Prostate gland (tissue), 2 donors: ENCODE results near the gene NTMT1. TPM values are rescaled to one million over a fixed set of nuclear protein-coding genes. Genes with fewer than 3 reads are reported as not detected.

Source experiments
- DNase-seq: peaks from one replicate; pipeline ENCODE4 v3.0.0-alpha.2; 2019; ENCODE audit warnings: low spot score
- H3K27ac ChIP-seq, 2 donors: fragments of 200-600 bp; sonication (generic); 2 replicates each; pipeline ENCODE4 v1.5.1; 2017 to 2019
- H3K27me3 ChIP-seq: fragments of 200-600 bp; sonication (generic); replicated peaks from 2 replicates; pipeline ENCODE4 v1.5.1; 2019; ENCODE audit not compliant: insufficient read depth
- H3K36me3 ChIP-seq, 2 donors: fragments of 200-600 bp; sonication (generic); 1 replicate in 1 of 2; 2 replicates in 1 of 2; pipeline versions ENCODE4 v1.5.1 to v1.8.1; 2017 to 2019
- H3K4me1 ChIP-seq: fragments of 200-600 bp; sonication (generic); replicated peaks from 2 replicates; pipeline ENCODE4 v1.5.1; 2019
- H3K4me3 ChIP-seq, 2 donors: fragments of 200-600 bp; sonication (generic); 2 replicates each; pipeline ENCODE4 v1.5.1; 2017 to 2019
- H3K9me3 ChIP-seq: fragments of 200-600 bp; sonication (generic); 2 replicates; pipeline ENCODE4 v1.5.1; 2017
- POLR2A ChIP-seq: fragments of 450-650 bp; IDR thresholded peaks from one replicate; pipeline ENCODE4 v1.6.1; 2016; ENCODE audit warnings: antibody characterized with exemption, mild to moderate bottlenecking
- POLR2AphosphoS5 ChIP-seq: sonication (generic); formaldehyde crosslinking; IDR thresholded peaks from one replicate; pipeline ENCODE4 v1.6.1; 2017; ENCODE audit warnings: antibody characterized with exemption
- WGBS: methylation state at CpG from one replicate; pipeline ENCODE4 v1.1.5; 2018; 5-methylcytosine and 5-hydroxymethylcytosine counted together
- intact Hi-C: fragments of 100-400 bp; cut with DNase I; formaldehyde crosslinking; loops from one replicate; pipeline ENCODE4 v1.14.2; 2022
- total RNA-seq, 2 donors: library from RNA; depleted of rRNA; stranded (reverse); fragments of >200 nt; gene quantifications; one replicate each; pipeline ENCODE4 v1.1.0, GENCODE V29; 2016
- TF ChIP-seq, protein P1 (sequence below), 4 experiments: fragments of 200-600 bp in 2 of 4; fragments of 450-650 bp in 2 of 4; sonication (generic) in 2 of 4; IDR thresholded peaks; 1 replicate in 3 of 4; 2 replicates in 1 of 4; pipeline ENCODE4 v1.5.1; 2016 to 2019; ENCODE audit warnings: antibody characterized with exemption in 4 of 4, mild to moderate bottlenecking in 2 of 4, moderate library complexity in 2 of 4

The NTMT1 gene
- total RNA-seq, 2 donors from 2014 or later: 25.4 to 53.7 TPM

DNA sequence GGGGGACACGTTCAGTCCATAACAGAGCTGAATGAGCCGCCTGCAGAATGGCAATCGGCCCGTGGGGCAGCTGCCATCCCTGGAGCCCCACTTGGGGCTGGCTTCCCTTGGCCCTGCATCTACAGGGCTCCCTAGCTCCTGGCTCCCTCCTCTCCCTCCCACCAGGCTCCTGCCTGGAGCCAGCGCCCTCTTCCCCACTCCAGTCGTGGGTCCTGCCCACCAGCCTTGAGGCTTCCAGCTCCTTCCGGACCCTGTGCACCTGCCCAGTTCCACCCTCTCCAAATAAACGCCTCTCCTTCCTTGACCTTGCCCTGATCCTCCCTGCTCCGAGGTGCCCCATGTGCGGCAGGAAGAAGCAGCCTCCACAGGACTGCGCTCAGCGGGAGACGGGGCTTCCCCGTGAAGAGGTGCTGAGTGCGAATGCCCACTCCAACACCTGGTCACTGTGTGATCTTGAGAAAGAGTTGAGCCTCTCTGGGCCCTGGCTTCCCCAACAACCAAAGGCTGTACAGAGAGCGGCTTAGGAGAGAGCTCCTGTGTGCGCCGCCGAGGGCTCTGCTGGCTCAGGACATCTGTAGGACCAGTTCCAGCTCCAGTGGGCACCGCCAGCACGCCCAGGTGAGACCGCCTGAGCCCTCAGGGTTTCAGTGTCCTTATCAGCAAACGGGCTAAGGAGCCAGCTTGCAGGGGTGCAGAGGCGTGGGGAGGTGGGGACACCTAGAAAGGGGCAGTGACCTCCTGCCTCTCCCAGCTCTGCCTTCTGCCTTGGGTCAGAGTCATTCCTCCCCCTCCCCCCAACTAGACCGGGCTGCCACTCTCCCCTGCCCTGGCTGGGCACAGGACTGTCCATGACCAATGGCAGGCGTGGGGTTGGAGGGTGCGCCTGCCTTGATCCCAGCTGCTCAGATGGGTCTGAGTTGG lies 17.1 kb upstream of the NTMT1 start:
- Histone ChIP-seq H3K27me3 (no peaks in the 10 kb centered on the region), H3K4me1 (peaks cover 6% of the 10 kb centered on the region), H3K36me3 (no peaks in the 10 kb centered on the region), H3K9me3 (no peaks in the 10 kb centered on the region), H3K27ac (peak overlapping the region; percentile 89 to 94), H3K4me3 (no peak overlapping the region)
- intact Hi-C loops: loop anchor here (5.0 to 10.0 kb wide), 2 partner anchors 224 to 287 kb away; no protein-coding TSS in a partner anchor
- no peak for DNase-seq
- TF ChIP-seq POLR2AphosphoS5 (no peak), POLR2A (no peak)
- TF ChIP-seq, protein P1, sequence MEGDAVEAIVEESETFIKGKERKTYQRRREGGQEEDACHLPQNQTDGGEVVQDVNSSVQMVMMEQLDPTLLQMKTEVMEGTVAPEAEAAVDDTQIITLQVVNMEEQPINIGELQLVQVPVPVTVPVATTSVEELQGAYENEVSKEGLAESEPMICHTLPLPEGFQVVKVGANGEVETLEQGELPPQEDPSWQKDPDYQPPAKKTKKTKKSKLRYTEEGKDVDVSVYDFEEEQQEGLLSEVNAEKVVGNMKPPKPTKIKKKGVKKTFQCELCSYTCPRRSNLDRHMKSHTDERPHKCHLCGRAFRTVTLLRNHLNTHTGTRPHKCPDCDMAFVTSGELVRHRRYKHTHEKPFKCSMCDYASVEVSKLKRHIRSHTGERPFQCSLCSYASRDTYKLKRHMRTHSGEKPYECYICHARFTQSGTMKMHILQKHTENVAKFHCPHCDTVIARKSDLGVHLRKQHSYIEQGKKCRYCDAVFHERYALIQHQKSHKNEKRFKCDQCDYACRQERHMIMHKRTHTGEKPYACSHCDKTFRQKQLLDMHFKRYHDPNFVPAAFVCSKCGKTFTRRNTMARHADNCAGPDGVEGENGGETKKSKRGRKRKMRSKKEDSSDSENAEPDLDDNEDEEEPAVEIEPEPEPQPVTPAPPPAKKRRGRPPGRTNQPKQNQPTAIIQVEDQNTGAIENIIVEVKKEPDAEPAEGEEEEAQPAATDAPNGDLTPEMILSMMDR (IDR thresholded peaks at IDR 0.05): no peak
- 87% methylated on average over 27 of the region's 27 CpGs for WGBS

DNA sequence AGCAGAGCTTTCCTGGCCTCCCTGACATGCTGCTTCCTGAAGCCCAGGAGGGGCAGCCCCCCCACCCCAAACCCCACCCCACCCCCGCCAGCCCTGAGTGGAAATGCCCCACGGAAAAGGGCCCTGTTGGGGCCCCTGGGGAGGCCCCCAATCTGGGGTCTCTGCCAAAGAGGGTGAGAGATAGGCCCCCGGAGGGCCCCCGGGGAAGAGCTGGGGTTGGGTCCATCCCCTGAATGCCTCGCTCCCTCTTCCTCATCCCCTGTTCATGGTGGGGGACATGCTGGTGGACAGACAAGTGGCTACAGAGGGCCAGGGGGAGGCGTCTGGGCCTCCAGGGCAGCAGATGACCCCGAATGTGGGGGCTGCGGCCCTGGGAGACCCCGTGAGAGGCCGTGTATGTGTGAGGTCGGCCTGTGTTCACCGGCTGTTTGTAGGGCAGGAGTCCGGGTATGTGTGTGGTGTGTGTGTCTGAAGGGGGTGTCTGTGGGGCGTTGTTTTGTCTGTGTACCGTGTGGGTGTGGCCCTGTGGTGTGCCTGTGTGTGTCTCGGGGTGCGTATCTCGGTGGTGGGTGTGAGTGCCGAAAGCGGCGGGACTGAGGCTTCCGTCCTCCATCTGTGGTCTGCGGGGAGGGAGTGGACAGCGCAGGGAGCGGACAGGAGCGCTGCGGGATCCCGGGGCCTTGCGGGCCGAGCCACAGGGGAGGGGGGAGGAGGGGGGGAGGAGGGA lies 16.3 kb upstream of the NTMT1 start:
- no peaks in the 10 kb centered on the region for H3K9me3 ChIP-seq
- TF ChIP-seq, protein P1 (IDR thresholded peaks at IDR 0.05): no peak
- TF ChIP-seq POLR2A: peak; percentile 7
- peaks cover 6% of the 10 kb centered on the region for H3K4me1 ChIP-seq
- peak overlapping the region; percentile 89 to 94 for H3K27ac ChIP-seq
- 19% methylated on average over 21 of the region's 30 CpGs for WGBS
- H3K36me3 ChIP-seq: no peaks in the 10 kb centered on the region
- H3K4me3 ChIP-seq: peak overlapping the region; percentile 64 to 69
- H3K27me3 ChIP-seq: no peaks in the 10 kb centered on the region
- DNase-seq: peak; percentile 40
- intact Hi-C loops: loop anchor here (1.0 to 10.0 kb wide), 4 partner anchors 225 to 471 kb away; no protein-coding TSS in a partner anchor

DNA sequence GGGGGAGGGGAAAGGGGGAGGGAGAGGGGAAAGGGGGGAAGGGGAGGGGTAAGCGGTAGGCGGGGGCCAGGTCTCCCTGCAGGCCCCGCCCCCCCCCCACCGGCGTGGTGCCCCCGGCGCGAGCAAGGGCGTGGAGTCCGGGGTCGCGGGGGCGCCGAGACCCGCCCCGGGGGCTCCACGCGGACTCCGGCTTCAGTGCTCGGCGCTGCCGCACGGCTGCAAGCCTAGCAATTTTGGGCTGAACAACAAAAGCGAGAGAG lies 15.8 kb upstream of the NTMT1 start:
- intact Hi-C loops: loop anchor here (1.0 kb wide), 2 partner anchors 436 to 472 kb away; no protein-coding TSS in a partner anchor
- DNase-seq: no peak
- Histone ChIP-seq H3K4me3 (peak overlapping the region; percentile 64 to 69), H3K4me1 (peaks cover 6% of the 10 kb centered on the region), H3K27me3 (no peaks in the 10 kb centered on the region), H3K9me3 (no peaks in the 10 kb centered on the region), H3K36me3 (no peaks in the 10 kb centered on the region), H3K27ac (peak overlapping the region; percentile 89 to 94)
- WGBS: 0% methylated on average over 21 of the region's 24 CpGs
- TF ChIP-seq POLR2A: no peak
- TF ChIP-seq, protein P1 (IDR thresholded peaks at IDR 0.05): no peak
- no peak for TF ChIP-seq POLR2AphosphoS5

DNA sequence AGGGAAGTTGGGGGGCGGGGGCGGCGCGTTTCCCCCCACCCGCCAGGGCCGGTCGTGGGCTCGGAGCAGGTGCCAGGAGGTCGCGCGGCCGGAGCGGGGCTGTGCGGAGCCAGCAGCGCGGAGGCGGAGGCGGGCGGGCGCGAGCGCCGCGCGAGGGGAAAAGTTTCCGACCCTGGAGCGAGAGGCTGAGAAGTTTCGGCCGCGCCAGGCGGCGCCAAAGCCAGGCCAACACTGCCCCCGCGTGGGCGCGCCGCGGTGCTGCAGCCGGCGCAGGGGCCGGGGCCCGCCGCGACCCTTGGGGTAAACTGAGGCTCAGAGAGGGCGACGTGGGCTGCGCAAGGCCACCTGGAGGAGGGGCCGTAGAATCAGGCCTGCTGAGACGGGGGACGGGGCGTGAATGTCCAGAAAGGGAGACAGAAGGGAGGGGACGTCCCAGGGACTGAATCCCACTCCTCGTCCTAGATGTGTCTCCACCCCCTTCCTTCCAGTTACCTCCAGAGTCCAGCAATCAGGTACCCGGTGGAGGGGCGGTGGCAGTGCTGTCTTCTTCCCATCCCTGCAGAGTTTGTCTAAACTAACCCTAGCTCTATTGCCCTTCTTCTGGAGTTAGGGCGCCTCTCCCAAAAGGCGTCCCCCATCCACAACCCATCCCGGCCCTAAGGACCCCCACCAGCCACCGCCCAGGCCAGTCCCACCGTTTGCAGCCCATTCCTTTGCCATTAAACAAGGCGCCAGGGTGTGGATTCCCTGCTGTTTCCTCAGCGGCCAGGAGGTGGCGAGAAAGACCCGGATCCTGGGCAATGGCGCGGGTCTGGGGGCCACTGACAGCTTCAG lies 15.3 kb upstream of the NTMT1 start:
- Histone ChIP-seq H3K27me3 (no peaks in the 10 kb centered on the region), H3K36me3 (no peaks in the 10 kb centered on the region), H3K27ac (peak overlapping the region; percentile 89 to 94), H3K4me1 (peaks cover 6% of the 10 kb centered on the region), H3K9me3 (no peaks in the 10 kb centered on the region), H3K4me3 (peak overlapping the region; percentile 64 to 69)
- DNase-seq: peak; percentile 62
- WGBS: under 1% methylated on average over 66 of the region's 66 CpGs
- TF ChIP-seq POLR2AphosphoS5 (peak; percentile 33), POLR2A (peak; percentile 20)
- TF ChIP-seq, protein P1 (IDR thresholded peaks at IDR 0.05): peak; percentile 93 to 100 (median 98)
- intact Hi-C loops: loop anchor here (1.0 kb wide), 2 partner anchors 436 to 472 kb away; no protein-coding TSS in a partner anchor
